GM20000 (cell line): ENCODE data around the gene NPPC.

Experiments used
- DNase-seq: peaks from one replicate; pipeline ENCODE4 v3.0.0; 2012; ENCODE audit warnings: low spot score
- TF ChIP-seq, protein P1 (sequence below): IDR thresholded peaks from 2 replicates; pipeline ENCODE4 v1.5.1; 2012; ENCODE audit warnings: mild to moderate bottlenecking, control low read depth; ENCODE audit errors: extremely low read depth, missing control alignments

Gene NPPC

DNA sequence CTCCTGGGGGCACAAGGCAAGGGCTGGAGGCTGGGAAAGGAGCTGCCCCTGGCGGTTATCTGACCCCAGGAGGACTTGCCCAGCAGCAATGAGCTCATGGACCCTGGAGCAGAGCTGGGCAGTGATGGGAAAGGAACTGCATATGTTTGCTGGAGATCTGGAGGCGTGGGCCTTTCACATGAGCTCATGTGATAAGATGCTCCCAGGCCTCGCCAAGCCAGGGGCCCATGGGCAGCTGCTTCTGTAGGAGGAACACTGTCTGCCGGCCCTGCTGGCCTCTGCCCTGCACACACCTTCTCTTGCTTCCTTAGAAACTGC, 9.0 kb upstream of the NPPC start:
- no peak for DNase-seq
- TF ChIP-seq, protein P1, sequence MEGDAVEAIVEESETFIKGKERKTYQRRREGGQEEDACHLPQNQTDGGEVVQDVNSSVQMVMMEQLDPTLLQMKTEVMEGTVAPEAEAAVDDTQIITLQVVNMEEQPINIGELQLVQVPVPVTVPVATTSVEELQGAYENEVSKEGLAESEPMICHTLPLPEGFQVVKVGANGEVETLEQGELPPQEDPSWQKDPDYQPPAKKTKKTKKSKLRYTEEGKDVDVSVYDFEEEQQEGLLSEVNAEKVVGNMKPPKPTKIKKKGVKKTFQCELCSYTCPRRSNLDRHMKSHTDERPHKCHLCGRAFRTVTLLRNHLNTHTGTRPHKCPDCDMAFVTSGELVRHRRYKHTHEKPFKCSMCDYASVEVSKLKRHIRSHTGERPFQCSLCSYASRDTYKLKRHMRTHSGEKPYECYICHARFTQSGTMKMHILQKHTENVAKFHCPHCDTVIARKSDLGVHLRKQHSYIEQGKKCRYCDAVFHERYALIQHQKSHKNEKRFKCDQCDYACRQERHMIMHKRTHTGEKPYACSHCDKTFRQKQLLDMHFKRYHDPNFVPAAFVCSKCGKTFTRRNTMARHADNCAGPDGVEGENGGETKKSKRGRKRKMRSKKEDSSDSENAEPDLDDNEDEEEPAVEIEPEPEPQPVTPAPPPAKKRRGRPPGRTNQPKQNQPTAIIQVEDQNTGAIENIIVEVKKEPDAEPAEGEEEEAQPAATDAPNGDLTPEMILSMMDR: no peak

- TF ChIP-seq, protein P1: no peak
- no peak for DNase-seq
These were observed 8.4 kb upstream of the NPPC start for GRCh38 chr2:231934441-231935206.

- DNase-seq: peak; percentile 7
- TF ChIP-seq, protein P1: no peak
These were observed 7.8 kb upstream of the NPPC start for GRCh38 chr2:231933916-231934401.

- no peak for DNase-seq
- TF ChIP-seq, protein P1: no peak
These were observed 7.1 kb upstream of the NPPC start for GRCh38 chr2:231932985-231933915.

- no peak for DNase-seq
- TF ChIP-seq, protein P1: no peak
These were observed 6.4 kb upstream of the NPPC start for GRCh38 chr2:231932711-231932970.

- TF ChIP-seq, protein P1: no peak
- no peak for DNase-seq
These were observed 5.3 kb upstream of the NPPC start for GRCh38 chr2:231931481-231931915.
